HFF-Myc (cell line): ENCODE results near the gene TESMIN.

Experiments used
- DNase-seq: peaks from one replicate; pipeline ENCODE4 v3.0.0-alpha.2; 2011; ENCODE audit warnings: low read depth; ENCODE audit errors: extremely low read depth
- H3K4me3 ChIP-seq: replicated peaks from 2 replicates; pipeline ENCODE4 v1.5.1; 2011; ENCODE audit warnings: low read depth, mild to moderate bottlenecking, control low read depth, low read length
- TF ChIP-seq, protein P1 (sequence below): IDR thresholded peaks from 2 replicates; pipeline ENCODE4 v1.5.1; 2012; ENCODE audit warnings: mild to moderate bottlenecking, low read depth, low read length, control low read depth; ENCODE audit errors: missing control alignments

TESMIN gene

DNA sequence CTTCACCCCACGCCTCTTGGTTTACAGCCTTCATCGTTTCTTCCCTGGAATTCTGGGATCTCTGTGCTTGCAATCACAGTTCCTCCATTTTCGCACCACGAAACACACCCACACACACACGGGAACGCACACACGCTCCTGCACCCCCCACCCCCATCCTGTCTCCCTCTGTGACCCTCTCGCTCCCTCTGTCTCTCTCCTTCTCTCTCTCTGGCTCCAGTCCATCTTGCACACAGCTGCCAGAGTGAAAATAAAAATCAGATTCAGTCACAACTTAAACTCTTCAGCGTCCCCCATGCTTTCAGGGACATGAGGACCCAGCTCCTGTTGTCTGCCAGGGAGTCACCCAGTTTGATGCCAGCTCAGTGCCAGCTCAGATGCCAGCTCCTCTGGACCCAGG, 64.0 kb downstream of the TESMIN start:
- no peak overlapping the region for H3K4me3 ChIP-seq
- DNase-seq = no peak
- TF ChIP-seq, protein P1, sequence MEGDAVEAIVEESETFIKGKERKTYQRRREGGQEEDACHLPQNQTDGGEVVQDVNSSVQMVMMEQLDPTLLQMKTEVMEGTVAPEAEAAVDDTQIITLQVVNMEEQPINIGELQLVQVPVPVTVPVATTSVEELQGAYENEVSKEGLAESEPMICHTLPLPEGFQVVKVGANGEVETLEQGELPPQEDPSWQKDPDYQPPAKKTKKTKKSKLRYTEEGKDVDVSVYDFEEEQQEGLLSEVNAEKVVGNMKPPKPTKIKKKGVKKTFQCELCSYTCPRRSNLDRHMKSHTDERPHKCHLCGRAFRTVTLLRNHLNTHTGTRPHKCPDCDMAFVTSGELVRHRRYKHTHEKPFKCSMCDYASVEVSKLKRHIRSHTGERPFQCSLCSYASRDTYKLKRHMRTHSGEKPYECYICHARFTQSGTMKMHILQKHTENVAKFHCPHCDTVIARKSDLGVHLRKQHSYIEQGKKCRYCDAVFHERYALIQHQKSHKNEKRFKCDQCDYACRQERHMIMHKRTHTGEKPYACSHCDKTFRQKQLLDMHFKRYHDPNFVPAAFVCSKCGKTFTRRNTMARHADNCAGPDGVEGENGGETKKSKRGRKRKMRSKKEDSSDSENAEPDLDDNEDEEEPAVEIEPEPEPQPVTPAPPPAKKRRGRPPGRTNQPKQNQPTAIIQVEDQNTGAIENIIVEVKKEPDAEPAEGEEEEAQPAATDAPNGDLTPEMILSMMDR = no peak

DNA sequence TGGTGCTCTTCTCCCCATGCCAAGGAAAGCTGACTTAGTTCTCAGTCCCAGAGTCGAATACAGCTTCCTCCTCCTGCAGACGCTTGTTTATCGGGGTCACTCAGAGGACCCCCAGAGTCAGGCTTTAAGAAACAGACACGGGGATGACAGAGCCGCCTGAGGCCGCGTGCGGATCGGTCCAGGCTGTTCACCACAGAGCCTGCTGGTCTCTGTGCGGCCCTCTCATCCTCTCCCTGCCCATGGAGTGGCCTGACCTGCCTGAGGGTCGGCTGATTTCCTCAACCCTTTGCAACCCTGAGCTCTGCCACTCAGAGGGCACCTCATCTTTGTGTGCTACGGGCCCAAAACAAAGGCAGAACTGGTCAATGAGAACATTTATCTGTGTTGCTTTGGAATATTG, 64.8 kb downstream of the TESMIN start:
- TF ChIP-seq, protein P1 = no peak
- DNase-seq = no peak
- peak overlapping the region; percentile 76; the same call in 1 of the 2 replicates for H3K4me3 ChIP-seq

DNA sequence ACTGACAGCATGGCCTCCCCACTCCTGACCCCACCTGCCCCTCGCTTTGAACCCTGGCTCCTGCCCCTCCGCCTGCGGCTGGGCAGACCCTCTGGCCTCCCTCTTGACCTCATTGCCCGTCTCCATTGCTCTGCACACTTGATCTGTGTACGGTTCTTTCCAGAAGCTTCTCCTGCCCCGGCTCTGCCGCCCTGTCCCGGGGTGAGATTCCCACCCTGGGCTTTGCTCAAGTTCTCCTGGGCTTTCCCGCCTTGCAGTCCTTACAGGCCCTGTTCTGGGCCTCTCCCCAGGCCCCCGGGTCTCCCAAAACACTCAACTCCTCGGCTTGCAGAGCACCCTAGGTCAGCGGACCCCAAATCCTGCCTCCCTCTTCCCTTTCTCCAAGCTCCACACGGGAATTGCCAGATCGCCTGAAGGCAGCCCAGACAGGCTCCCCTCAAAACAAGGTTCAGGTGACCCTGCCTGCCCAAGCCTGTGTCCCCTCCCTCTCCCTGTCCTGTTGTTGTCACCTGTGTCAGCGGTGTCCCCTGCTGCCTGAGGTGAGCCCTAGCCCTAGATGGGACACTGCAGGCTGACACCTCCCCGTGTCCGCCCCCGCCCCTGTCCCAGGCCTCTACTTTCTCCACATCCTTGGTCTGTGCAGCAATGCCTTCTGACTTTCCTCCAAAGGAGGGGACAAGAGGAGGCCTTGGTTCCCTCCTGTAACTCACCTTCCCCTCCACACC, 65.5 kb downstream of the TESMIN start:
- no peak for DNase-seq
- TF ChIP-seq, protein P1 = no peak
- H3K4me3 ChIP-seq = peak overlapping the region; percentile 76

DNA sequence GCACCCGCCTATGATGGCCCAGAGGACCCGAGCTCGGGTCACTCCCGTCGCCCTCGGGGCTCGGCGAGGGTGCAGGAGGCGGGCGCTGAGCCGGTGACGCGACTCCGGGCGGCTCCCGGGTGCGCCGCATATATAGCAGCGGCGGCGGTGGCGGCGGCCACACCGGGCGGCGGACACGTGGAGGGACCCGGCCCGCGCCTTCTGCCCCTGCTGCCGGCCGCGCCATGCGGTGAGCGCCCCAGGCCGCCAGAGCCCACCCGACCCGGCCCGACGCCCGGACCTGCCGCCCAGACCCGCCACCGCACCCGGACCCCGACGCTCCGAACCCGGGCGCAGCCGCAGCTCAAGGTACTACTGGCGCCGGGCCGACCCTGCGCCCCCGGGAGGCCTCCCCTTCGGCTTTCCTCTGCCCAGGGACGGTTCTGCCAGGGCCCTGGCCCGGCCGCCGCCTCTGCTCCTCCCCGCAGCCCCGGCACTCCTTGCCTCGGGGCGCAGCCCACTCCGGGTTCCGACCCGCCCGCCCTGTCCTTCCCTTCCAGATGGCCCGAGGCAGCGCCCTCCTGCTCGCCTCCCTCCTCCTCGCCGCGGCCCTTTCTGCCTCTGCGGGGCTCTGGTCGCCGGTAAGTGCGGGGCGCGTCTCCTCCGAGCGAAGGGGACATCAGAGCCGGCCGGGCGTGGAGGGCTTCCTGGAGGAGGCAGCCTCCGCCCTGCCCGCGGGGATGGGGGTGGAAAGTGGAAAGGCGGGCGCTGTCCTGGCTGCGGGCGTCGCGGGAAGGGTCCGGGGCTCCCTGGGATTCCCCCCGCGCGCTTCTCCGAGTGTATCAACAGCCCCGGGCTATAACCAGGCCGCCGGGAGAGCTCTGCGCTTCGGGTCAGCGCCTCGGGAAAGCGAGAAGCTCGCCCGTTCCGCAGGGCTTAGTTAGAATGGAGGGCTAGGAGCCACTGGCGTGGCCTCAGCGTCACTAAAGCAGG, 66.6 kb downstream of the TESMIN start, which contains the start of gene GAL:
GAL (plus strand) TSS at position 160 of the 972 bp plus-strand sequence; CDS start at position 540, 380 bp downstream.
- peak within 1 kb of the TSS; percentile 76 for H3K4me3 ChIP-seq
- TF ChIP-seq, protein P1 = no peak
- DNase-seq = no peak

DNA sequence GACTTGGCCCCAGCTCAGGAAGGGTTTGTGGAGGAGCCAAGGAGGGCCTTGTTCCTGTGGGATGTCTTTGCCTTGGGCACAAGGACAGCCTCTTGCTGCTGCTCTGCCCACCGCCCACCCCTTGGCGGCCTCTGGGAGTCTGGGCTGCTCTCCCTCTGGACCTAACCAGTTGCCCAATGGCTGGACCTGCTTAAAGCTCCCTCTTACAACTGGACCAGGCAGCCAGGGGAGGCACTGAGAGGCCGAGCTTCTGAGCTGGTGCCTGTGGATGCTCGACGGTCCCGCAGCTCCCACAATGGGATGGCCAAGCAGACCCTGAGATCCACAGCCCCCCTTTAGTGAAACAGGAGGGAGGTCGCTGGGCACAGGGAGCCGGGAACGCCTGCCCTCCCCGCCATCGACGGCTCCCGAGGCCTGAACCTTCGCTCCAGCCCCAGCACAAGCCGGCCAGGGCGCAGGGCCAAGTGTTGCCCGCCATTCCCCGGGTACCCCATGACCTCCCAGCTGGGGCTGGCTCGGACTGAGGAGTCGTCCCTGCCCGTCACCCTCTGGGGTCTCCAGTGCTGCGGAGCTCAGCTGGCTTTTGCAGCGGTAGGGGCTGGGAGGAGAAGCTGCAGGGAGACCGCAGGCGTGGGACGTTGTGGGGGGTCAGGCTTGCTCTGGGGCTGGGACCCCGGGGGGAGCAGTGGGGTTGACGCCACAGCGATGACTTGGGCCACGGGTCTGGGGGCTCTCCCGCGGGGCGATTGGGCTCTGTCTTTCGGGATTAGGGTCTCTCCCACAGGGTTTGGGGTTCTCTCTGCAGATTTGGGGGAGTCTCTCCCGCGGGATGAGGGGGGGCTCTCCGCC, 67.6 kb downstream of the TESMIN start:
- TF ChIP-seq, protein P1 = no peak
- DNase-seq = no peak

DNA sequence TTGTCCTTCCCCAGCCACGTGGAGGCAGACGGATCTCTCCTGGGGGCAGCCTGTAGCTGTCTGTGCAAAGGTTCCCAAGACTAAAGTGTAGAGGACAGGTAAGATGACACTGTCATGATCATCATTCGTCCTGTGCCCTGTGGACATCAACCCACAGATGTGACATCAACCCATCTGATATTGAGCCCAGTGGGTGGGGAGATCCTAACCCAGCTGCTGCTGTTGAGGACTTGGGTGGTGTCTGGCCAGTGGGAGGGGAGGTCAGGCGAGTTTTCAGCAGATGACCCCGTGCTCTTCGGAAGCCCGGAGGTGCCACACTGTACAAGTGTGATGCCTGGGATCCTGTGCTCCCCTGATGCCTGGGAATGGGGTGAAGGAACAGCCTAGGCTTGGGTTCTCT, 68.2 kb downstream of the TESMIN start:
- DNase-seq = no peak
- TF ChIP-seq, protein P1 = no peak
- no peak overlapping the region for H3K4me3 ChIP-seq

More for the DNA sequence above, 67.6 kb downstream of the TESMIN start:
- H3K4me3 ChIP-seq = peak overlapping the region; percentile 76
